ENCODE data around the gene LRRC75A. TPM values are rescaled to one million over a fixed set of nuclear protein-coding genes. Genes with fewer than 3 reads are reported as not detected.

Gene LRRC75A
- total RNA-seq, 1 experiment from 2014 or later = 1.2 TPM

- ATAC-seq (no peak), DNase-seq (ENCODE audit: low read depth, low spot score) (no peak)
- no TSS peak for BruUV-seq (replicated peaks)
- Histone ChIP-seq H3K4me1 (ENCODE audit: control insufficient read depth, insufficient read depth, low read length) (no peaks in the 10 kb centered on the region; the same call in 1 of the 2 replicates), H3K27me3 (ENCODE audit: control insufficient read depth, insufficient read depth, low read length) (no peaks in the 10 kb centered on the region), H3K9me3 (ENCODE audit: control insufficient read depth, insufficient read depth, low read depth, low read length) (no peaks in the 10 kb centered on the region), H3K36me3 (ENCODE audit: control insufficient read depth, insufficient read depth, low read length) (no peaks in the 10 kb centered on the region), H3K4me3 (ENCODE audit: low read depth in 2 of 2, low read length in 2 of 2) (no peak overlapping the region), H3K27ac (ENCODE audit: low read length) (no peak overlapping the region)
- intact Hi-C loops (cut with micrococcal nuclease; ENCODE audit: unreplicated experiment) = no loop called here
- ChIA-PET POLR2A (no interaction called here), CTCF (no interaction called here)
- no peak for TF ChIP-seq SIN3A (IDR thresholded peaks at IDR 0.05; ENCODE audit: borderline replicate concordance, insufficient read depth, low read depth, low read length)
- in situ Hi-C loops (cut with HindIII; ENCODE audit: low pct_unique_long_range_greater_than_20kb, low sequenced_read_pairs) = no loop called here
Measured at GRCh38 chr17:16462070-16462864, 29.7 kb downstream of the LRRC75A start.

GRCh38 chr17:16461606-16461866, 30.5 kb downstream of the LRRC75A start:
- no peaks in the 10 kb centered on the region for H3K27me3 ChIP-seq (ENCODE audit: control insufficient read depth, insufficient read depth, low read length)
- POLR2A ChIA-PET = no interaction called here
- ATAC-seq (no peak), DNase-seq (ENCODE audit: low read depth, low spot score) (no peak)
- H3K4me1 ChIP-seq (ENCODE audit: control insufficient read depth, insufficient read depth, low read length) = no peaks in the 10 kb centered on the region; the same call in 1 of the 2 replicates
- intact Hi-C loops (cut with micrococcal nuclease; ENCODE audit: unreplicated experiment) (no loop called here), in situ Hi-C loops (cut with HindIII; ENCODE audit: low pct_unique_long_range_greater_than_20kb, low sequenced_read_pairs) (no loop called here)
- no TSS peak for BruUV-seq (replicated peaks)
- no peaks in the 10 kb centered on the region for H3K36me3 ChIP-seq (ENCODE audit: control insufficient read depth, insufficient read depth, low read length)
- H3K27ac ChIP-seq (ENCODE audit: low read length) = no peak overlapping the region
- CTCF ChIA-PET = interaction anchor here (0.6 kb wide), 1 partner anchor 64 kb away, joined by 4 read pairs; no protein-coding TSS in a partner anchor
- H3K9me3 ChIP-seq (ENCODE audit: control insufficient read depth, insufficient read depth, low read depth, low read length) = no peaks in the 10 kb centered on the region
- H3K4me3 ChIP-seq (ENCODE audit: low read depth in 2 of 2, low read length in 2 of 2) = no peak overlapping the region
- no peak for TF ChIP-seq CTCF (IDR thresholded peaks at IDR 0.05)
- TF ChIP-seq REST (IDR thresholded peaks at IDR 0.05; ENCODE audit: insufficient read depth in 1 of 2, low read depth in 2 of 2, low read length in 1 of 2) = no peak
- no peak for TF ChIP-seq TCF7L2 (IDR thresholded peaks at IDR 0.05; ENCODE audit: low read depth, low read length)
- no peak for TF ChIP-seq POLR2AphosphoS5 (IDR thresholded peaks at IDR 0.05; ENCODE audit: low read depth, low read length)
- TF ChIP-seq SIN3A (IDR thresholded peaks at IDR 0.05; ENCODE audit: borderline replicate concordance, insufficient read depth, low read depth, low read length) = no peak

Data from Panc1 (cell line).